Measurements from ENCODE around the gene SENP8.

The SENP8 gene

DNA sequence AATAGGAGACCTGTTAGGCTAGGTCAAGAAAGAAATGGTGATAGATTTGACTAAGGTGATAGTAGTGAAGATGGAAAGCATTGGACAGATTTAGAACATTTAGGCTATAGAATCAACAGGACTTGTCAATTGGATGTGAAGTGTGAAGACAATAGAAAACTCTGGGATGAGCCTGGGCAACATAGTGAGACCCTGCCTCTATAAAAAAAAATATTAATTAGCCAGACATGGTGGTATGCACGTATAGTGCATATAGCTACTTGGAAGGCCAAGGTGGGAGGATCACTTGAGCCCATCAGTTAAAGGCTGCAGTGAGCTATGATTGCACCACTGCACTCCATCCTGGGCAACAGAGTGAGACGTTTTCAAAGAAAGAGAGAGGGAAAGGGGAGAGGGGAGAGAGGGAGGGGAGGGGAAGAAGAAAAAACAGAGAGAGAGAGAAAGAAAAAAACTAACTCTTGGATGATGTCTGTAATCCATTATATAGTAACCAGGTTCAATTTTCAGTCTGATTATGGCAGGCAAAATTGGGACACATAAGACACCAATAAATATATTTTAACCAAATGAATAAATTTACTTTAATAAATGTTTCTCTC is 9.6 kb downstream of the SENP8 start:
- TF ChIP-seq, protein P1, sequence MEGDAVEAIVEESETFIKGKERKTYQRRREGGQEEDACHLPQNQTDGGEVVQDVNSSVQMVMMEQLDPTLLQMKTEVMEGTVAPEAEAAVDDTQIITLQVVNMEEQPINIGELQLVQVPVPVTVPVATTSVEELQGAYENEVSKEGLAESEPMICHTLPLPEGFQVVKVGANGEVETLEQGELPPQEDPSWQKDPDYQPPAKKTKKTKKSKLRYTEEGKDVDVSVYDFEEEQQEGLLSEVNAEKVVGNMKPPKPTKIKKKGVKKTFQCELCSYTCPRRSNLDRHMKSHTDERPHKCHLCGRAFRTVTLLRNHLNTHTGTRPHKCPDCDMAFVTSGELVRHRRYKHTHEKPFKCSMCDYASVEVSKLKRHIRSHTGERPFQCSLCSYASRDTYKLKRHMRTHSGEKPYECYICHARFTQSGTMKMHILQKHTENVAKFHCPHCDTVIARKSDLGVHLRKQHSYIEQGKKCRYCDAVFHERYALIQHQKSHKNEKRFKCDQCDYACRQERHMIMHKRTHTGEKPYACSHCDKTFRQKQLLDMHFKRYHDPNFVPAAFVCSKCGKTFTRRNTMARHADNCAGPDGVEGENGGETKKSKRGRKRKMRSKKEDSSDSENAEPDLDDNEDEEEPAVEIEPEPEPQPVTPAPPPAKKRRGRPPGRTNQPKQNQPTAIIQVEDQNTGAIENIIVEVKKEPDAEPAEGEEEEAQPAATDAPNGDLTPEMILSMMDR (IDR thresholded peaks at IDR 0.05; ENCODE audit: low read depth, low read length) = no peak
- no peak overlapping the region for H3K4me3 ChIP-seq (replicated peaks in 1 of 2; ENCODE audit: low read depth in 2 of 2, low read length in 2 of 2)
- no peak for DNase-seq (ENCODE audit: low read depth in 2 of 2)

DNA sequence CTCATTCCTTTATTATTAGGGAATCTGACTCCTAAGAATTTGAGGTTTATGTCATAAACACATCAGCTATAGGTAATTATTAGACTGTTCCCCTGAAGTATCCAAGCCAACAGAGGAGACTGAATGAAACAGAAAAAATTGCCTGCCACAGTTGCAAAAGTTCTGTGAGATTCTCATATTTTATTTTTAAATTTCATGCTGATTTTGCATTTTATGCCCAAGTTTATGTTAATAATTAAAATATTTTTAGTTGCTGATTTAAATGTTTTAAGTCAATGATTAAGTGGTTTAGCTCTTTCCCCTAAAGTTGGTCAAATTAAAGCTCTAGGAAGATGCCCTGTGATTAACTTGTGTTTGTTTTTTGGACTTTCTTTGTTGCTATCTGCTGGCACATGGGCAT is 10.2 kb downstream of the SENP8 start:
- DNase-seq (ENCODE audit: low read depth in 2 of 2) = no peak
- TF ChIP-seq, protein P1 (IDR thresholded peaks at IDR 0.05; ENCODE audit: low read depth, low read length) = no peak
- no peak overlapping the region for H3K4me3 ChIP-seq (replicated peaks in 1 of 2; ENCODE audit: low read depth in 2 of 2, low read length in 2 of 2)

DNA sequence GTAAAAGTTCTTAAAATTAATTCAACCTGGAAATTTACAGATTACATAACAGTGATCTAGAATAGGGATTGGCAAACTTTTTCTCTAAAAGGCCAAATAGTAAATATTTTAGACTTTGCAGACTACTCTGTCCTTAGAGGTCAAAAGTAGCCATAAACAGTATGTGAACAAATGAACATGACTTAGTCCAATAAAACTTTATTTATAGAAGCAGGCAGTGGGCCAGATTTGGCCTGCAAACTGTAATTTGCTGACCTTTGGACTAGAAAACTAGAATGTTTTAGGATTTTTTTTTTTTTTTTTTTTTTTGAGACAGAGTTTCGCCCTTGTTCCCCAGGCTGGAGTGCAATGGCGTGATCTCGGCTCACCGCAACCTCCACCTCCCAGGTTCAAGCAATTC is 12.1 kb downstream of the SENP8 start:
- DNase-seq (ENCODE audit: low read depth in 2 of 2) = no peak
- no peak overlapping the region for H3K4me3 ChIP-seq (replicated peaks in 1 of 2; ENCODE audit: low read depth in 2 of 2, low read length in 2 of 2)
- TF ChIP-seq, protein P1 (IDR thresholded peaks at IDR 0.05; ENCODE audit: low read depth, low read length) = no peak

DNA sequence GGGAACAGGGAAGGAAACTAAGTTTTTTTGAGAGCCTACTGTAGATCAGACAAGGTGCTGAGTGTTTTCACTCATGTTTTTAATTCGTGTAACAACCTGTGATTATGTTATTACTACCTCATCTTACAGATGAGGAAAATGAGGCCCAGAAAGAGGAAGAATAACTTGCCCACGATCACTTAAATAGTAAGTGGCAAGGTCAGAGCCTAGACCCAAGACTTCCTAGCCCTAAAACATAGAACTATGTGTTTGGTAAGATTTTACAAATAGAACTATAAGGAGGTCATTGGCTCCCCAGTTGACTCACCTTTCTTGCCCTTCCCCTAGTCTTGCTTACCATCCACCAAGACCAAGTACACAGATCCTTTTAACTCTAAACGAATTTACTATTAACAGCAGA is 13.7 kb downstream of the SENP8 start:
- no peak overlapping the region for H3K4me3 ChIP-seq (replicated peaks in 1 of 2; ENCODE audit: low read depth in 2 of 2, low read length in 2 of 2)
- no peak for DNase-seq (ENCODE audit: low read depth in 2 of 2)
- TF ChIP-seq, protein P1 (IDR thresholded peaks at IDR 0.05; ENCODE audit: low read depth, low read length) = no peak

DNA sequence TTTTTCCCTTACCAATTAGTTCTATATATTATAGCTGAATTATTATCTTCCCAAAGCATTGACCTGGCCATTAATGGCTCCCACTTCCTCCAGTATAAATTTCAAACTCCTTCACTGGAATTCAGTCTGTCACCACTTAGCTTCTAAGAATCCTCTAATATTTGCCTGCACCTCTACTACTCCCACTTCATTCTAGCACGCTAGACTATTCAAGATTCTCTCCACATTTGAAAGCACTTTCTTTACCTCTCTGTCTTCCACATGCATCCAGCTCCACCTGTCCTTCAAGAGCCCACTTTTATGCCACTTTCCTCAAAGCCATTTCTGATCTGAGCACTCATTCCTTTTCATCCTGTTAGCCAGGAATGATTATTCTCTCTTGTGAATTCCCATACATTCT is 15.0 kb downstream of the SENP8 start:
- TF ChIP-seq, protein P1 (IDR thresholded peaks at IDR 0.05; ENCODE audit: low read depth, low read length) = no peak

DNA sequence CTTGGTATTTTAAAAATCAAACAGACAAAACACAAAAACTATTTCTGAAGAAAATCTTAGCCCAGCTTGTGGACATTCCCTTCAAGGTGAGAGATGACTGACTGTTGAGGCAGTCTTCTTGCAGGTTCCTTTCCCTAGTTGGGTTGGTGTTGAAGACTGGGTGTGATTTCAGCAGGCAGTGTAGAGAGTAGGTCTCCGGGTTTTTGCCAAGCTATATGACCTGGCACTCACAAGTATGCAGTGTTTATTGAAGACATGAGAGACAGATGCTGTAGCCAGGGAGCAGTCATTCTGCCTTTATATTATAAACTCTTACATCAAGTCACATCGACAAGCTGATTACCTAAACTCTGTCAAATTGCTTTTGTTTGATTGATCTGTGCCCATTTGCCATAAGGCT is 17.5 kb downstream of the SENP8 start:
- TF ChIP-seq, protein P1 (IDR thresholded peaks at IDR 0.05; ENCODE audit: low read depth, low read length) = no peak
- no peak for DNase-seq (ENCODE audit: low read depth in 2 of 2)
- no peak overlapping the region for H3K4me3 ChIP-seq (replicated peaks in 1 of 2; ENCODE audit: low read depth in 2 of 2, low read length in 2 of 2)

More for the DNA sequence above, 15.0 kb downstream of the SENP8 start:
- DNase-seq (ENCODE audit: low read depth in 2 of 2) = no peak
- H3K4me3 ChIP-seq (replicated peaks in 1 of 2; ENCODE audit: low read depth in 2 of 2, low read length in 2 of 2) = no peak overlapping the region
